DOHH2 (cell line): ENCODE measurements around the gene STRIT1.

Experiments used
- H3F3A ChIP-seq: fragments of 200-600 bp; sonication (generic), shearing (Covaris generic); 2 replicates; pipeline ENCODE4 v1.6.0; 2016; ENCODE audit warnings: antibody characterized with exemption, mild to moderate bottlenecking; ENCODE audit not compliant: control insufficient read depth, insufficient read depth
- H3K27ac ChIP-seq: fragments of 200-600 bp; sonication (generic); 2 replicates; pipeline ENCODE4 v1.5.1; 2014; ENCODE audit warnings: low read depth, mild to moderate bottlenecking, low read length, moderate library complexity
- H3K27me3 ChIP-seq: fragments of 200-600 bp; sonication (generic); 2 replicates; pipeline ENCODE4 v1.6.1; 2014; ENCODE audit warnings: mild to moderate bottlenecking, low read length, mixed read lengths; ENCODE audit not compliant: control insufficient read depth
- H3K36me3 ChIP-seq: fragments of 200-600 bp; sonication (generic); 2 replicates; pipeline ENCODE4 v1.6.1; 2014; ENCODE audit warnings: mild to moderate bottlenecking, low read length, moderate library complexity, mixed read lengths; ENCODE audit not compliant: control insufficient read depth
- H3K4me1 ChIP-seq: fragments of 200-600 bp; sonication (generic); 2 replicates; pipeline ENCODE4 v1.6.1; 2014; ENCODE audit warnings: mild to moderate bottlenecking, low read length, mixed read lengths; ENCODE audit not compliant: control insufficient read depth
- H3K4me2 ChIP-seq: fragments of 200-600 bp; sonication (generic); 2 replicates; pipeline ENCODE4 v1.6.0; 2014; ENCODE audit warnings: mild to moderate bottlenecking, low read length, moderate library complexity
- H3K4me3 ChIP-seq: fragments of 200-600 bp; sonication (generic); 2 replicates; pipeline ENCODE4 v1.5.1; 2014; ENCODE audit warnings: mild to moderate bottlenecking, low read length, mixed read lengths
- H3K79me2 ChIP-seq: fragments of 200-600 bp; sonication (generic); 2 replicates; pipeline ENCODE4 v1.6.1; 2014; ENCODE audit warnings: mild to moderate bottlenecking, low read length, mixed read lengths; ENCODE audit not compliant: control insufficient read depth
- H3K9me2 ChIP-seq: fragments of 200-600 bp; sonication (generic); replicated peaks from 2 replicates; pipeline ENCODE4 v1.6.1; 2014; ENCODE audit warnings: mild to moderate bottlenecking, low read length, mixed read lengths; ENCODE audit not compliant: control insufficient read depth
- H3K9me3 ChIP-seq: fragments of 200-600 bp; sonication (generic); 2 replicates; pipeline ENCODE4 v1.6.1; 2014; ENCODE audit warnings: antibody characterized with exemption, low read length, mixed read lengths; ENCODE audit not compliant: control insufficient read depth, insufficient read depth
- H4K20me1 ChIP-seq: fragments of 200-600 bp; sonication (generic); 2 replicates; pipeline ENCODE4 v1.6.0; 2014; ENCODE audit warnings: low read depth, mild to moderate bottlenecking, antibody characterized with exemption, low read length, moderate library complexity; ENCODE audit not compliant: control insufficient read depth, insufficient read depth
- CTCF ChIP-seq: fragments of 200-600 bp; sonication (generic); IDR thresholded peaks from one replicate; pipeline ENCODE4 v1.5.1; 2014; ENCODE audit warnings: antibody characterized with exemption, mild to moderate bottlenecking, low read depth, low read length; ENCODE audit not compliant: poor library complexity, severe bottlenecking
- EZH2phosphoT487 ChIP-seq: fragments of 200-600 bp; sonication (generic); IDR thresholded peaks from 2 replicates; pipeline ENCODE4 v1.6.1; 2017; ENCODE audit warnings: borderline replicate concordance, mild to moderate bottlenecking, antibody characterized with exemption, low read length, moderate library complexity, mixed read lengths

The STRIT1 gene

GRCh38 chr3:155323063-155323666, 29.7 kb upstream of the STRIT1 start:
- H4K20me1 ChIP-seq, result no peaks in the 10 kb centered on the region
- H3K9me2 ChIP-seq, result no peaks in the 10 kb centered on the region
- H3K27ac ChIP-seq, result no peak overlapping the region
- no peaks in the 10 kb centered on the region for H3K9me3 ChIP-seq
- H3K4me3 ChIP-seq, result no peak overlapping the region
- H3F3A ChIP-seq, result no peaks in the 10 kb centered on the region
- no peaks in the 10 kb centered on the region for H3K79me2 ChIP-seq
- no peaks in the 10 kb centered on the region for H3K27me3 ChIP-seq
- no peaks in the 10 kb centered on the region for H3K36me3 ChIP-seq
- H3K4me2 ChIP-seq, result no peak overlapping the region
- peaks cover 23% of the 10 kb centered on the region for H3K4me1 ChIP-seq
- no peak for TF ChIP-seq EZH2phosphoT487
- peak; percentile 75 for TF ChIP-seq CTCF

DNA sequence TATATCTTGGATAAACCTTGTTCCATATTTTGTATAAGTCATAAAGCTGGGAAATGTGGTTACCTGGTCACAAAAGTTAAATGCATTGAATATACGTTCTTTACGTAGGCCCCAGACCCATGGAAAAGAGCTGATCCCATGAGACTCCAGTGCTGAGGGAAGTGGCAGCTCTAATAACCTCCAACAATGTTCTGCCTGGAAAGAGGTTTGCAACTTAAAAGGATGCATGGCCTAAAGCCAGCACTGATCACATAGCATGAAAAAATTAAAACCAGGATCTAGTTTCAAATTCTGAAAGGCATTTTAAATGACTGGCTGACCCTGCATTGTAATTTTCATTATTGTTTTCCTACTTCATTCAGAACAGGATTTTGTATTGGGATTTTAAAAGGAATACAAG, 27.9 kb upstream of the STRIT1 start:
- H3K4me2 ChIP-seq, result no peak overlapping the region
- no peak overlapping the region for H3K27ac ChIP-seq
- no peak for TF ChIP-seq CTCF
- no peak for TF ChIP-seq EZH2phosphoT487
- no peaks in the 10 kb centered on the region for H3K9me3 ChIP-seq
- H3K79me2 ChIP-seq, result no peaks in the 10 kb centered on the region
- no peaks in the 10 kb centered on the region for H4K20me1 ChIP-seq
- no peaks in the 10 kb centered on the region for H3K27me3 ChIP-seq
- H3K4me1 ChIP-seq, result peaks cover 23% of the 10 kb centered on the region
- no peaks in the 10 kb centered on the region for H3K36me3 ChIP-seq
- H3K4me3 ChIP-seq, result no peak overlapping the region
- H3K9me2 ChIP-seq, result no peaks in the 10 kb centered on the region
- no peaks in the 10 kb centered on the region for H3F3A ChIP-seq

- no peak overlapping the region for H3K4me2 ChIP-seq
- no peaks in the 10 kb centered on the region for H3K79me2 ChIP-seq
- H3K9me3 ChIP-seq, result no peaks in the 10 kb centered on the region
- peaks cover 23% of the 10 kb centered on the region for H3K4me1 ChIP-seq
- H3K9me2 ChIP-seq, result no peaks in the 10 kb centered on the region
- no peaks in the 10 kb centered on the region for H3K36me3 ChIP-seq
- no peak for TF ChIP-seq CTCF
- TF ChIP-seq EZH2phosphoT487, result no peak
- H3K27me3 ChIP-seq, result no peaks in the 10 kb centered on the region
- no peak overlapping the region for H3K27ac ChIP-seq
- no peak overlapping the region for H3K4me3 ChIP-seq
- no peaks in the 10 kb centered on the region for H4K20me1 ChIP-seq
- H3F3A ChIP-seq, result no peaks in the 10 kb centered on the region
Observed at GRCh38 chr3:155320934-155321333, 27.5 kb upstream of the STRIT1 start.
